H1 (cell line): ENCODE measurements around the gene CLEC7A.

Experiments used
- POLR2AphosphoS5 ChIP-seq: IDR thresholded peaks from 2 replicates; pipeline ENCODE4 v1.6.1; 2011; ENCODE audit warnings: low read depth, low read length
- YY1 ChIP-seq: IDR thresholded peaks from 2 replicates; pipeline ENCODE4 v1.6.1; 2011; ENCODE audit warnings: low read depth, mild to moderate bottlenecking, low read length

DNA sequence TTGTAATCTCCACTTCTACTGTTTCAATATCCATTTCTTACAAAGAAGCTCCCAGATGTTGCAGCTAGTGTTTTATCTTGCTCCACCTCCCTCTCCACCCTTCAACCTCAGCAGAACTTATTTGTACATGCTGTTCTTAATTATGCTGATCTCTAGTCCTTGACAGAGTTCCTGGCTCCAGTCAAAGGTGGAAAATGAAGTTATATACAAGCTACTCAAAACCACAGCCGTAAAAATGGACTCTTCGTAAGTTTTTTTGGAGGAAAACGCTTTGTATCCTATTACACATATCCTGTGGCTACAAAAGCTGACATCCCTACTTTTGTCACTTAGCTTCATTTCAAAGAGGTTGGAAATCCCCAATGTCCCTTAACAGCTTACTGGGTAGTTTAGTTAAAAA is 32.5 kb downstream of the CLEC7A start:
- TF ChIP-seq POLR2AphosphoS5 (no peak), YY1 (no peak)
